HCT116 (cell line): Measurements from ENCODE around the gene ZFP3.
"Not testable (repeated sequence)": the region's sequence is repeated elsewhere in the genome, so short reads cannot be mapped to it uniquely, and the experiment has no call there.

Experiments used
- JUND ChIP-seq: IDR thresholded peaks from 2 replicates; pipeline ENCODE4 v1.6.1; 2012
- SIN3A ChIP-seq: IDR thresholded peaks from 2 replicates; pipeline ENCODE4 v1.6.1; 2012; ENCODE audit warnings: low read depth
- TF ChIP-seq, protein P1 (sequence below), 3 experiments: fragments of 200-600 bp in 1 of 3; sonication (generic) in 1 of 3; IDR thresholded peaks in 2 of 3; conservative IDR thresholded peaks in 1 of 3; 2 replicates each; pipeline ENCODE4 v1.5.1; 2012 to 2017; ENCODE audit warnings: low read depth in 2 of 3, low read length in 2 of 3, antibody characterized with exemption in 1 of 3, borderline replicate concordance in 1 of 3, control low read depth in 1 of 3, mild to moderate bottlenecking in 1 of 3, mixed read lengths in 1 of 3, mixed run types in 1 of 3, moderate library complexity in 1 of 3; ENCODE audit not compliant: insufficient read depth in 1 of 3

DNA sequence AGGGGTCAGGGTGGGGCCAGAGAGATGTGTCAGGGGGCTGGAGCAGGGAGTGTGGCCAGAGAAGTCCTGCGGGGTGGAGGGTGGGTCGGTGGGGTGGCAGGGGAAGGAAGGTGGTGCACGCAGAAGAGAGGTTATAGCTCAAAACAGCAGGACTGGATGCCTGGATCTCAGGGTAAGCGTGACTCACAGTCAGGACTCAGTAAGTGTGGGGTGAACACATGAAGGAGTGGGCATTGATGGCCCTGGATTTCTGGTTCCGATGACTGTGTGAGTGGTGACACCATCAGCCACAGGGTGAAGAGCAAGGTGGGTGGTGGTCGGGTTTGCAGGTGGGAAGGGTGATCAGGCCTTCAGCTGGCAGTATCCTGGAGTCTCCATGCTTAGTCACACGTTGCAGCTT, 43.8 kb downstream of the ZFP3 start:
- TF ChIP-seq, protein P1, sequence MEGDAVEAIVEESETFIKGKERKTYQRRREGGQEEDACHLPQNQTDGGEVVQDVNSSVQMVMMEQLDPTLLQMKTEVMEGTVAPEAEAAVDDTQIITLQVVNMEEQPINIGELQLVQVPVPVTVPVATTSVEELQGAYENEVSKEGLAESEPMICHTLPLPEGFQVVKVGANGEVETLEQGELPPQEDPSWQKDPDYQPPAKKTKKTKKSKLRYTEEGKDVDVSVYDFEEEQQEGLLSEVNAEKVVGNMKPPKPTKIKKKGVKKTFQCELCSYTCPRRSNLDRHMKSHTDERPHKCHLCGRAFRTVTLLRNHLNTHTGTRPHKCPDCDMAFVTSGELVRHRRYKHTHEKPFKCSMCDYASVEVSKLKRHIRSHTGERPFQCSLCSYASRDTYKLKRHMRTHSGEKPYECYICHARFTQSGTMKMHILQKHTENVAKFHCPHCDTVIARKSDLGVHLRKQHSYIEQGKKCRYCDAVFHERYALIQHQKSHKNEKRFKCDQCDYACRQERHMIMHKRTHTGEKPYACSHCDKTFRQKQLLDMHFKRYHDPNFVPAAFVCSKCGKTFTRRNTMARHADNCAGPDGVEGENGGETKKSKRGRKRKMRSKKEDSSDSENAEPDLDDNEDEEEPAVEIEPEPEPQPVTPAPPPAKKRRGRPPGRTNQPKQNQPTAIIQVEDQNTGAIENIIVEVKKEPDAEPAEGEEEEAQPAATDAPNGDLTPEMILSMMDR (IDR thresholded peaks at IDR 0.05 in 2 of 3, conservative IDR thresholded peaks at IDR 0.05 in 1 of 3; ENCODE audit: borderline replicate concordance in 1 of 3, insufficient read depth in 1 of 3, low read depth in 2 of 3, low read length in 2 of 3), result not testable (repeated sequence)
- TF ChIP-seq SIN3A, JUND: not testable (repeated sequence)
